Measurements from ENCODE around the gene ERFE. TPM values are rescaled to one million over a fixed set of nuclear protein-coding genes. Genes with fewer than 3 reads are reported as not detected.
"Not testable (repeated sequence)": the region's sequence is repeated elsewhere in the genome, so short reads cannot be mapped to it uniquely, and the experiment has no call there.

Gene ERFE
- 1 to 10 TPM in 1 of 2 donors, under 1 TPM in 1; 0.79 to 2.3 TPM for total RNA-seq
- long read RNA-seq, donor 1: 0 reads
- long read RNA-seq, donor 2, partial matches to known transcripts: 1 of 2 reads
- long read RNA-seq, donor 2, other reads (novel, unspliced or antisense): 0 of 2 reads

GRCh38 chr2:238158509-238159070 is at the start of gene ERFE:
ERFE (plus strand) TSS chr2:238158970; CDS start chr2:238159008, 38 bp downstream.
- peak; percentile 81 for DNase-seq (ENCODE audit: low spot score)
- intact Hi-C loops (cut with DNase I): no loop called here

GRCh38 chr2:238113611-238114010 is 45.2 kb upstream of the ERFE start:
- peak; percentile 65 for DNase-seq (ENCODE audit: low spot score)
- intact Hi-C loops (cut with DNase I): no loop called here

- intact Hi-C loops (cut with DNase I): no loop called here
- peak; percentile 79 for DNase-seq (ENCODE audit: low spot score)
These were observed 44.4 kb upstream of the ERFE start for GRCh38 chr2:238114331-238114841.

- intact Hi-C loops (cut with DNase I): no loop called here
- peak; percentile 77 for DNase-seq (ENCODE audit: low spot score)
These were observed 43.7 kb upstream of the ERFE start for GRCh38 chr2:238114851-238115660.

- peak; percentile 41 for DNase-seq (ENCODE audit: low spot score)
- intact Hi-C loops (cut with DNase I): not testable (repeated sequence)
These were observed 43.1 kb upstream of the ERFE start for GRCh38 chr2:238115709-238116108.

GRCh38 chr2:238116298-238117198 is 42.2 kb upstream of the ERFE start:
- intact Hi-C loops (cut with DNase I): no loop called here
- DNase-seq (ENCODE audit: low spot score): peak; percentile 72

GRCh38 chr2:238117199-238118154 is 41.3 kb upstream of the ERFE start:
- intact Hi-C loops (cut with DNase I): no loop called here
- peak; percentile 55 for DNase-seq (ENCODE audit: low spot score)

GRCh38 chr2:238119756-238120462 is 38.9 kb upstream of the ERFE start:
- DNase-seq (ENCODE audit: low spot score): peak; percentile 78
- intact Hi-C loops (cut with DNase I): loop anchor here in 1 of 2 donors (10.0 kb wide), 1 partner anchor 135 kb away; no protein-coding TSS in a partner anchor

- DNase-seq (ENCODE audit: low spot score): peak; percentile 74
- intact Hi-C loops (cut with DNase I): loop anchor here in 1 of 2 donors (10.0 kb wide), 1 partner anchor 134 kb away; no protein-coding TSS in a partner anchor
These were observed 38.1 kb upstream of the ERFE start for GRCh38 chr2:238120463-238121298.

GRCh38 chr2:238121511-238122286 is 37.1 kb upstream of the ERFE start:
- DNase-seq (ENCODE audit: low spot score): peak; percentile 71
- intact Hi-C loops (cut with DNase I): loop anchor here in 1 of 2 donors (10.0 kb wide), 1 partner anchor 133 kb away; no protein-coding TSS in a partner anchor

- intact Hi-C loops (cut with DNase I): loop anchor here in 1 of 2 donors (10.0 kb wide), 1 partner anchor 132 kb away; no protein-coding TSS in a partner anchor
These were observed 36.2 kb upstream of the ERFE start for GRCh38 chr2:238122287-238123217.

GRCh38 chr2:238123218-238123971 is 35.4 kb upstream of the ERFE start:
- intact Hi-C loops (cut with DNase I): loop anchor here in 1 of 2 donors (10.0 kb wide), 1 partner anchor 131 kb away; no protein-coding TSS in a partner anchor
- DNase-seq (ENCODE audit: low spot score): peak; percentile 57

More at GRCh38 chr2:238122287-238123217, 36.2 kb upstream of the ERFE start:
- peak; percentile 67 for DNase-seq (ENCODE audit: low spot score)

- intact Hi-C loops (cut with DNase I): loop anchor here in 1 of 2 donors (10.0 kb wide), 1 partner anchor 131 kb away; no protein-coding TSS in a partner anchor
- peak; percentile 46 for DNase-seq (ENCODE audit: low spot score)
These were observed 34.7 kb upstream of the ERFE start for GRCh38 chr2:238123991-238124470.

Measured in posterior vena cava (tissue), 2 donors.